ENCODE results near the gene ATG13.

The ATG13 gene

GRCh38 chr11:46609386-46609785, 8.0 kb upstream of the ATG13 start:
- CTCF ChIA-PET, result no interaction called here
- TF ChIP-seq ZNF521 (tag by site-specific recombination; IDR thresholded peaks at IDR 0.05), result no peak
- TF ChIP-seq ZNF394 (tag by site-specific recombination; IDR thresholded peaks at IDR 0.05; ENCODE audit: borderline replicate concordance), result no peak
- TF ChIP-seq ZNF776 (tag by site-specific recombination; IDR thresholded peaks at IDR 0.05; ENCODE audit: borderline replicate concordance), result no peak
- TF ChIP-seq GLI2 (tag by site-specific recombination; IDR thresholded peaks at IDR 0.05; ENCODE audit: borderline replicate concordance, low read depth), result no peak
- no peak for TF ChIP-seq ZNF16 (tag by site-specific recombination; IDR thresholded peaks at IDR 0.05; ENCODE audit: low read depth)
- TF ChIP-seq KLF7 (tag by site-specific recombination; IDR thresholded peaks at IDR 0.05; ENCODE audit: borderline replicate concordance), result no peak
- TF ChIP-seq ZNF138 (tag by site-specific recombination; IDR thresholded peaks at IDR 0.05; ENCODE audit: borderline replicate concordance), result no peak
- TF ChIP-seq ZNF707 (tag by site-specific recombination; IDR thresholded peaks at IDR 0.05), result no peak
- no peak for TF ChIP-seq ZBTB17 (tag by site-specific recombination; IDR thresholded peaks at IDR 0.05)
- TF ChIP-seq ZNF174 (tag by site-specific recombination; IDR thresholded peaks at IDR 0.05), result no peak
- TF ChIP-seq ZFP37 (tag by site-specific recombination; IDR thresholded peaks at IDR 0.05), result no peak
- no peak overlapping the region for H3K4me3 ChIP-seq (ENCODE audit: low read depth, low read length)
- H3K36me3 ChIP-seq (ENCODE audit: control insufficient read depth in 2 of 2, insufficient read depth in 1 of 2, low read length in 2 of 2), result no peaks in the 10 kb centered on the region
- H3K27ac ChIP-seq (ENCODE audit: extremely low read depth, low read depth, low read length), result no peak overlapping the region
- POLR2A ChIA-PET, result no interaction called here
- H3K9me3 ChIP-seq (ENCODE audit: control insufficient read depth, insufficient read depth, low read depth, low read length), result no peaks in the 10 kb centered on the region
- no peaks in the 10 kb centered on the region for H3K4me1 ChIP-seq (ENCODE audit: control insufficient read depth, insufficient read depth, low read length)

- POLR2A ChIA-PET, result interaction anchor here (2.0 kb wide), 1 partner anchor 18 kb away, joined by 10 read pairs; the partner anchor contains the start of gene AMBRA1
These were observed 5.6 kb upstream of the ATG13 start for GRCh38 chr11:46611526-46612304.

More at GRCh38 chr11:46611526-46612304, 5.6 kb upstream of the ATG13 start:
- Histone ChIP-seq H3K4me3 (ENCODE audit: low read depth, low read length) (no peak overlapping the region), H3K4me1 (ENCODE audit: control insufficient read depth, insufficient read depth, low read length) (no peaks in the 10 kb centered on the region), H3K27ac (ENCODE audit: extremely low read depth, low read depth, low read length) (no peak overlapping the region), H3K9me3 (ENCODE audit: control insufficient read depth, insufficient read depth, low read depth, low read length) (no peaks in the 10 kb centered on the region), H3K36me3 (ENCODE audit: control insufficient read depth in 2 of 2, insufficient read depth in 1 of 2, low read length in 2 of 2) (no peaks in the 10 kb centered on the region)
- no peak for TF ChIP-seq ZNF76 (tag by site-specific recombination; IDR thresholded peaks at IDR 0.05; ENCODE audit: borderline replicate concordance, low read depth)
- TF ChIP-seq ZNF366 (tag by site-specific recombination; conservative IDR thresholded peaks at IDR 0.05), result no peak
- TF ChIP-seq ZNF146 (tag by site-specific recombination; IDR thresholded peaks at IDR 0.05), result no peak
- TF ChIP-seq, protein P1, sequence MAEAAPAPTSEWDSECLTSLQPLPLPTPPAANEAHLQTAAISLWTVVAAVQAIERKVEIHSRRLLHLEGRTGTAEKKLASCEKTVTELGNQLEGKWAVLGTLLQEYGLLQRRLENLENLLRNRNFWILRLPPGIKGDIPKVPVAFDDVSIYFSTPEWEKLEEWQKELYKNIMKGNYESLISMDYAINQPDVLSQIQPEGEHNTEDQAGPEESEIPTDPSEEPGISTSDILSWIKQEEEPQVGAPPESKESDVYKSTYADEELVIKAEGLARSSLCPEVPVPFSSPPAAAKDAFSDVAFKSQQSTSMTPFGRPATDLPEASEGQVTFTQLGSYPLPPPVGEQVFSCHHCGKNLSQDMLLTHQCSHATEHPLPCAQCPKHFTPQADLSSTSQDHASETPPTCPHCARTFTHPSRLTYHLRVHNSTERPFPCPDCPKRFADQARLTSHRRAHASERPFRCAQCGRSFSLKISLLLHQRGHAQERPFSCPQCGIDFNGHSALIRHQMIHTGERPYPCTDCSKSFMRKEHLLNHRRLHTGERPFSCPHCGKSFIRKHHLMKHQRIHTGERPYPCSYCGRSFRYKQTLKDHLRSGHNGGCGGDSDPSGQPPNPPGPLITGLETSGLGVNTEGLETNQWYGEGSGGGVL (tag by site-specific recombination; IDR thresholded peaks at IDR 0.05), result 0 out of 2 replicates have a peak, but pooled peaks have one; percentile 41
- TF ChIP-seq ZNF521 (tag by site-specific recombination; IDR thresholded peaks at IDR 0.05), result no peak
- TF ChIP-seq ZNF571 (tag by site-specific recombination; IDR thresholded peaks at IDR 0.05), result no peak
- peak; percentile 46; the same call in 1 of the 2 replicates for TF ChIP-seq GLIS1 (tag by site-specific recombination; IDR thresholded peaks at IDR 0.05)
- TF ChIP-seq ZNF692 (tag by site-specific recombination; IDR thresholded peaks at IDR 0.05), result no peak
- peak; percentile 26; the same call in 1 of the 2 replicates for TF ChIP-seq ZNF394 (tag by site-specific recombination; IDR thresholded peaks at IDR 0.05; ENCODE audit: borderline replicate concordance)
- no peak for TF ChIP-seq HIC1 (tag by site-specific recombination; IDR thresholded peaks at IDR 0.05)
- TF ChIP-seq, protein P2, sequence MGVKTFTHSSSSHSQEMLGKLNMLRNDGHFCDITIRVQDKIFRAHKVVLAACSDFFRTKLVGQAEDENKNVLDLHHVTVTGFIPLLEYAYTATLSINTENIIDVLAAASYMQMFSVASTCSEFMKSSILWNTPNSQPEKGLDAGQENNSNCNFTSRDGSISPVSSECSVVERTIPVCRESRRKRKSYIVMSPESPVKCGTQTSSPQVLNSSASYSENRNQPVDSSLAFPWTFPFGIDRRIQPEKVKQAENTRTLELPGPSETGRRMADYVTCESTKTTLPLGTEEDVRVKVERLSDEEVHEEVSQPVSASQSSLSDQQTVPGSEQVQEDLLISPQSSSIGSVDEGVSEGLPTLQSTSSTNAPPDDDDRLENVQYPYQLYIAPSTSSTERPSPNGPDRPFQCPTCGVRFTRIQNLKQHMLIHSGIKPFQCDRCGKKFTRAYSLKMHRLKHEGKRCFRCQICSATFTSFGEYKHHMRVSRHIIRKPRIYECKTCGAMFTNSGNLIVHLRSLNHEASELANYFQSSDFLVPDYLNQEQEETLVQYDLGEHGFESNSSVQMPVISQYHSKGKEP (tag by site-specific recombination; IDR thresholded peaks at IDR 0.05), result no peak
- no peak for TF ChIP-seq RBAK (tag by site-specific recombination; IDR thresholded peaks at IDR 0.05)
- TF ChIP-seq ZNF433 (tag by site-specific recombination; IDR thresholded peaks at IDR 0.05; ENCODE audit: low read depth), result no peak
- CTCF ChIA-PET, result interaction anchor here (0.7 to 0.8 kb wide), 2 partner anchors 12 to 136 kb away, joined by 4 read pairs; no protein-coding TSS in a partner anchor

Data from HEK293 (cell line).